Esophagus muscularis mucosa (tissue), 4 donors: ENCODE data around the gene MAPK14. TPM values are rescaled to one million over a fixed set of nuclear protein-coding genes. Genes with fewer than 3 reads are reported as not detected.
A peak's percentile ranks its signal among the peaks of the same experiment; 100 is the strongest.
"Not testable (repeated sequence)": the region's sequence is repeated elsewhere in the genome, so short reads cannot be mapped to it uniquely, and the experiment has no call there.

Source experiments
- DNase-seq: peaks from one replicate; pipeline ENCODE4 v3.0.0-alpha.2; 2017; ENCODE audit errors: extremely low spot score
- H3K27ac ChIP-seq, 4 donors: fragments of 200-600 bp; sonication (generic); replicated peaks in 1 of 4; 1 replicate in 3 of 4; 2 replicates in 1 of 4; pipeline ENCODE4 v1.5.1; 2016 to 2019; ENCODE audit warnings: mild to moderate bottlenecking in 1 of 4
- H3K27me3 ChIP-seq, 4 donors: fragments of 200-600 bp; sonication (generic); one replicate each; pipeline versions ENCODE4 v1.5.1 to v1.6.0; 2016 to 2019
- H3K36me3 ChIP-seq, 4 donors: fragments of 200-600 bp; sonication (generic); one replicate each; pipeline ENCODE4 v1.5.1; 2016 to 2019
- H3K4me1 ChIP-seq, 4 donors: fragments of 200-600 bp; sonication (generic); one replicate each; pipeline ENCODE4 v1.5.1; 2016 to 2019
- H3K4me3 ChIP-seq, 4 donors: fragments of 200-600 bp; sonication (generic); 1 replicate in 2 of 4; 2 replicates in 2 of 4; pipeline ENCODE4 v1.5.1; 2016 to 2019; ENCODE audit warnings: mild to moderate bottlenecking in 4 of 4, moderate library complexity in 1 of 4
- H3K9me3 ChIP-seq, 4 donors: fragments of 200-600 bp; sonication (generic); 1 replicate in 3 of 4; 2 replicates in 1 of 4; pipeline ENCODE4 v1.5.1; 2016 to 2019
- CTCF ChIP-seq, 3 experiments: fragments of 200-600 bp in 2 of 3; fragments of 450-650 bp in 1 of 3; sonication (generic) in 2 of 3; IDR thresholded peaks; one replicate each; pipeline ENCODE4 v1.5.1; 2017 to 2019; ENCODE audit warnings: antibody characterized with exemption in 3 of 3, mild to moderate bottlenecking in 2 of 3, moderate library complexity in 1 of 3
- EP300 ChIP-seq: sonication (generic); formaldehyde crosslinking; IDR thresholded peaks from one replicate; pipeline ENCODE4 v1.6.1; 2017; ENCODE audit warnings: antibody characterized with exemption
- POLR2A ChIP-seq: fragments of 450-650 bp; IDR thresholded peaks from one replicate; pipeline ENCODE4 v1.6.1; 2017; ENCODE audit warnings: antibody characterized with exemption, moderate library complexity, mild to moderate bottlenecking, low read depth
- POLR2AphosphoS5 ChIP-seq, 2 donors: sonication (generic); formaldehyde crosslinking; IDR thresholded peaks; one replicate each; pipeline ENCODE4 v1.6.1; 2017; ENCODE audit warnings: antibody characterized with exemption in 2 of 2
- WGBS: methylation state at CpG from one replicate; pipeline ENCODE4 v1.1.5; 2018; 5-methylcytosine and 5-hydroxymethylcytosine counted together
- intact Hi-C: fragments of 100-400 bp; cut with DNase I; formaldehyde crosslinking; loops from one replicate; pipeline ENCODE4 v1.15.1; 2023
- total RNA-seq, 4 donors: library from RNA; depleted of rRNA; stranded (reverse); fragments of >200 nt; gene quantifications; one replicate each; pipeline versions ENCODE4 v1.1.0 to v1.2.1, GENCODE V29; 2016

MAPK14 gene
- 10 to 100 TPM; 53.2 to 70.7 (median 66.9) TPM for total RNA-seq

GRCh38 chr6:36027501-36028087 is at the start of gene MAPK14:
Gene MAPK14, plus strand, starts transcription at chr6:36027808. Its CDS starts 350 bp downstream, at chr6:36028158.
- TF ChIP-seq POLR2AphosphoS5 (IDR thresholded peaks at IDR 0.05) = peak; percentile 97 to 99
- no peak for TF ChIP-seq EP300
- peak; percentile 92 for TF ChIP-seq POLR2A
- TF ChIP-seq CTCF (IDR thresholded peaks at IDR 0.05) = peak; percentile 91 to 99 (median 95)
- intact Hi-C loops = loop anchor here (1.0 to 10.0 kb wide), 3 partner anchors 68 to 337 kb away; partner anchors contain the start of gene BRPF3
- H3K27me3 ChIP-seq = peaks cover 0 to 13% (median 5%) of the 10 kb centered on the region in 4 donors
- H3K4me1 ChIP-seq = peaks cover 13 to 44% (median 41%) of the 10 kb centered on the region in 4 donors
- peak within 1 kb of the TSS; percentile 92 to 96 (median 94) for H3K27ac ChIP-seq
- DNase-seq = peak; percentile 100
- WGBS = 1% methylated on average over 28 of the region's 62 CpGs
- no peaks in the 10 kb centered on the region for H3K9me3 ChIP-seq
- peak within 1 kb of the TSS; percentile 83 to 96 (median 95) for H3K4me3 ChIP-seq
- H3K36me3 ChIP-seq = no peaks in the 10 kb centered on the region

- H3K27ac ChIP-seq, H3K9me3 ChIP-seq, H3K27me3 ChIP-seq, H3K4me3 ChIP-seq, H3K4me1 ChIP-seq, H3K36me3 ChIP-seq, intact Hi-C loops: not testable (repeated sequence)
- WGBS = 97% methylated on average over 1 of the region's 1 CpG
- DNase-seq = peak; percentile 75
These were observed 47.5 kb upstream of the MAPK14 start for GRCh38 chr6:35980126-35980525.

- H3K36me3 ChIP-seq = no peaks in the 10 kb centered on the region
- peak; percentile 47 for DNase-seq
- intact Hi-C loops = no loop called here
- no peaks in the 10 kb centered on the region for H3K4me1 ChIP-seq
- no peaks in the 10 kb centered on the region for H3K9me3 ChIP-seq
- H3K27ac ChIP-seq = no peak overlapping the region
- WGBS = 91% methylated on average over 6 of the region's 6 CpGs
- peaks cover 0 to 7% (median 0%) of the 10 kb centered on the region in 4 donors for H3K27me3 ChIP-seq
- TF ChIP-seq POLR2AphosphoS5 (IDR thresholded peaks at IDR 0.05) = no peak
- TF ChIP-seq EP300 = no peak
- no peak for TF ChIP-seq CTCF (IDR thresholded peaks at IDR 0.05)
- TF ChIP-seq POLR2A = no peak
- no peak overlapping the region for H3K4me3 ChIP-seq
These were observed 46.5 kb upstream of the MAPK14 start for GRCh38 chr6:35980991-35981645.

- H3K9me3 ChIP-seq = no peaks in the 10 kb centered on the region
- H3K27me3 ChIP-seq = peaks cover 0 to 4% (median 0%) of the 10 kb centered on the region in 4 donors
- intact Hi-C loops = no loop called here
- no peak overlapping the region for H3K27ac ChIP-seq
- TF ChIP-seq POLR2AphosphoS5 (IDR thresholded peaks at IDR 0.05) (no peak), EP300 (no peak), CTCF (IDR thresholded peaks at IDR 0.05) (no peak), POLR2A (no peak)
- H3K4me1 ChIP-seq = no peaks in the 10 kb centered on the region
- 80% methylated on average over 4 of the region's 4 CpGs for WGBS
- H3K36me3 ChIP-seq = no peaks in the 10 kb centered on the region
- no peak for DNase-seq
- H3K4me3 ChIP-seq = no peak overlapping the region
These were observed 42.9 kb upstream of the MAPK14 start for GRCh38 chr6:35984701-35985100.

- H3K27ac ChIP-seq, intact Hi-C loops, DNase-seq, H3K27me3 ChIP-seq, H3K9me3 ChIP-seq, H3K4me3 ChIP-seq, H3K36me3 ChIP-seq, H3K4me1 ChIP-seq: not testable (repeated sequence)
- WGBS = 91% methylated on average over 9 of the region's 9 CpGs
These were observed 39.6 kb upstream of the MAPK14 start for GRCh38 chr6:35988047-35988446.
